ENCODE measurements around the gene SDHAF3. TPM values are rescaled to one million over a fixed set of nuclear protein-coding genes. Genes with fewer than 3 reads are reported as not detected.
A peak's percentile ranks its signal among the peaks of the same experiment; 100 is the strongest.
"Not testable (repeated sequence)": the region's sequence is repeated elsewhere in the genome, so short reads cannot be mapped to it uniquely, and the experiment has no call there.

SDHAF3 gene
- total RNA-seq, 1 donor from 2014 or later, result 10.0 TPM

DNA sequence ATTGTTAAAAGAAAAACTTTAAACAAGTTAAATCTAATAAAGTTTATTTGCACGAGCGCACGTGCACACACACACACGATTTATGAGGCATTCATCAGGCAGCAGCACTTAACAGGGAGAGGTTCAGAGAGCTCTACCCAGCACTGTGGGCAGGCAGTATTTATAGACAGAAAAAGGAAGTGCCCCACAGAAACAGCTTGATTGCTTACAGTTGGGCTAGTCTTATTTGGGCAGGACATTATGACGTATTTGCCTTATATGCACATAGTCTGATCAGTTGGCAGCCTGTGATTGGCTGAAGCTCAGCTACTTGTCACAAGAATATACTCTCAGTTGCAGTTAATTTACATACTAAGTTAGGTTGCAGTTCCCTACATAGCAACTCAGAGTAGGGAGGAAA is 1.2 kb upstream of the SDHAF3 start:
- H3K36me3 Mint-ChIP-seq (ENCODE audit: unreplicated experiment), result no peaks in the 10 kb centered on the region
- H3K4me1 Mint-ChIP-seq (ENCODE audit: unreplicated experiment), result peaks cover 20% of the 10 kb centered on the region
- H3K27me3 Mint-ChIP-seq (ENCODE audit: unreplicated experiment), result peaks cover 16% of the 10 kb centered on the region
- TF ChIP-seq CTCF (IDR thresholded peaks at IDR 0.05), result no peak
- DNase-seq (ENCODE audit: extremely low spot score, unreplicated experiment), result no peak
- no peaks in the 10 kb centered on the region for H3K9me3 Mint-ChIP-seq (ENCODE audit: unreplicated experiment)
- peak overlapping the region; percentile 89 for H3K27ac Mint-ChIP-seq (ENCODE audit: unreplicated experiment)
- peak overlapping the region; percentile 91 for H3K4me3 Mint-ChIP-seq (ENCODE audit: unreplicated experiment)

DNA sequence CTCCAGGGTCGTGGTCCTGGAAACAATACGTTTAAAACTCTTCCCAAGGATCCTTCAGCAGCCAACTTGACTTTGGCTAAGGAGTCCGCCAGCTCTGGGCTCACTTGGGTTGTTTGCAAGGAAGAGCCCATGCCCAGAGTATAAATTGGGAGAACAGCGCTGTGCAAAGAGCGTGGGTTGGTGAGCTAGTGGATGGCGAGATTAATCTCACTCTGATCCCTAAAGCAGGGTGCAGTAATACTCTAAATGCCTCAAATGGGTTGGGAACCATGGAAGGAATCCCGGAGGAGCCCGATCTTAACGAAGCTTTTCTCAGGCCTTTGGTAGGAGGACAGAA is 495 bp upstream of the SDHAF3 start:
- Mint-ChIP-seq H3K27me3 (ENCODE audit: unreplicated experiment) (peaks cover 16% of the 10 kb centered on the region), H3K4me1 (ENCODE audit: unreplicated experiment) (peaks cover 20% of the 10 kb centered on the region), H3K4me3 (ENCODE audit: unreplicated experiment) (peak overlapping the region; percentile 91), H3K9me3 (ENCODE audit: unreplicated experiment) (no peaks in the 10 kb centered on the region), H3K27ac (ENCODE audit: unreplicated experiment) (peak overlapping the region; percentile 89), H3K36me3 (ENCODE audit: unreplicated experiment) (no peaks in the 10 kb centered on the region)
- no peak for TF ChIP-seq CTCF (IDR thresholded peaks at IDR 0.05)
- DNase-seq (ENCODE audit: extremely low spot score, unreplicated experiment), result no peak

DNA sequence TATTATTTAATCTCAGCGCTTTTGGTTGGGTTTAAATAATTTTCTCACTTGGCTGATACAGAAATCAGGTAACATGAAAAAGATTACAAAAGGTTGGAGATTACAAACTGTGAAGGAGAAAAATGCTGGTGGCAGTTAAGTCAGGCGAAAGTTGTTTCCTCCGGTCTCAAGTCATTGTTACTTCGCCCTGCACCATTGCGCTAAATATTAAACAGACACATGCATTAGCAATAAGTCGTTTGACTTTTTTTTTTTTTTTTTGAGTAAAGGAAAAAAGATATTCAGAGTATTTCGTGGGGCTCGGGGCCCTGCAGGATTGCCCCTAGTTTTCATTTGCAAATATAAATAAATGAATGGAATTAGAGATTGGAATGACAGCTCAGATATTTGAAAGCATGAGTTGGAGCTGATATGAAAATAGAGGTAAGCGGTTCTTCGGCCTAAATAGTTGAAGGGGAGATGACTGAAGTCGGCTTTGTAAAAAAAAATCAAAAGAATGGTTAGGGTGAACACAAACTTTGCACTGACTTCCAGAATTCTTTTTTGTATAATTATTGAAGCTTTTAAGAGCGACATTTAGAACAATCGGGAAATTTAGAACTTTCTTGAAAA is 914 bp downstream of the SDHAF3 start:
- Mint-ChIP-seq H3K27me3 (ENCODE audit: unreplicated experiment) (peaks cover 10% of the 10 kb centered on the region), H3K36me3 (ENCODE audit: unreplicated experiment) (no peaks in the 10 kb centered on the region), H3K4me1 (ENCODE audit: unreplicated experiment) (peaks cover 20% of the 10 kb centered on the region), H3K27ac (ENCODE audit: unreplicated experiment) (peak overlapping the region; percentile 31), H3K9me3 (ENCODE audit: unreplicated experiment) (no peaks in the 10 kb centered on the region), H3K4me3 (ENCODE audit: unreplicated experiment) (peak overlapping the region; percentile 91)
- DNase-seq (ENCODE audit: extremely low spot score, unreplicated experiment), result no peak
- TF ChIP-seq CTCF (IDR thresholded peaks at IDR 0.05), result no peak

DNA sequence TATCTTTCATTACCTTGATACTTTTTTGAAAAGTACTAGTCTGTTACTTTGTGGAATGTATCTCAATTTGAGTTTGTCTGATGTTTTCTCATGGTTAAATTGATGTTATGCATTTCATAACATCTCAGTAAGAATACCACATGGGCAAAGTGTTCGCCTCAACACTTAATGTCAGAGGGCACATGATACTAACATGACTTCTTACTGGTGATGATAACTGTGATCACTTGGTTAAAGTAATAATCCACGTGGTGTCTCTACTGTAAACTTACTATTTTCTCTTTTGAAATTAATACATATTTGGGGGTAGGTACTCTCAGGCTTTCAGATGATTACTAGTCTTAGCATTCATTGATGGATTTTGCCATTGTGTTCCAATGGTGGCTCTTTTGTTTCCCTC is 2.2 kb downstream of the SDHAF3 start:
- no peaks in the 10 kb centered on the region for H3K36me3 Mint-ChIP-seq (ENCODE audit: unreplicated experiment)
- no peak for DNase-seq (ENCODE audit: extremely low spot score, unreplicated experiment)
- H3K27ac Mint-ChIP-seq (ENCODE audit: unreplicated experiment), result no peak overlapping the region
- TF ChIP-seq CTCF (IDR thresholded peaks at IDR 0.05), result no peak
- H3K4me3 Mint-ChIP-seq (ENCODE audit: unreplicated experiment), result no peak overlapping the region
- peaks cover 3% of the 10 kb centered on the region for H3K9me3 Mint-ChIP-seq (ENCODE audit: unreplicated experiment)
- no peaks in the 10 kb centered on the region for H3K27me3 Mint-ChIP-seq (ENCODE audit: unreplicated experiment)
- H3K4me1 Mint-ChIP-seq (ENCODE audit: unreplicated experiment), result peaks cover 20% of the 10 kb centered on the region

GRCh38 chr7:97120713-97121457 is 3.4 kb downstream of the SDHAF3 start:
- H3K36me3 Mint-ChIP-seq (ENCODE audit: unreplicated experiment), result peaks cover 3% of the 10 kb centered on the region
- H3K4me1 Mint-ChIP-seq (ENCODE audit: unreplicated experiment), result peaks cover 20% of the 10 kb centered on the region
- no peak for DNase-seq (ENCODE audit: extremely low spot score, unreplicated experiment)
- no peaks in the 10 kb centered on the region for H3K27me3 Mint-ChIP-seq (ENCODE audit: unreplicated experiment)
- peaks cover 12% of the 10 kb centered on the region for H3K9me3 Mint-ChIP-seq (ENCODE audit: unreplicated experiment)
- H3K4me3 Mint-ChIP-seq (ENCODE audit: unreplicated experiment), result no peak overlapping the region
- TF ChIP-seq CTCF (IDR thresholded peaks at IDR 0.05), result no peak
- no peak overlapping the region for H3K27ac Mint-ChIP-seq (ENCODE audit: unreplicated experiment)

DNA sequence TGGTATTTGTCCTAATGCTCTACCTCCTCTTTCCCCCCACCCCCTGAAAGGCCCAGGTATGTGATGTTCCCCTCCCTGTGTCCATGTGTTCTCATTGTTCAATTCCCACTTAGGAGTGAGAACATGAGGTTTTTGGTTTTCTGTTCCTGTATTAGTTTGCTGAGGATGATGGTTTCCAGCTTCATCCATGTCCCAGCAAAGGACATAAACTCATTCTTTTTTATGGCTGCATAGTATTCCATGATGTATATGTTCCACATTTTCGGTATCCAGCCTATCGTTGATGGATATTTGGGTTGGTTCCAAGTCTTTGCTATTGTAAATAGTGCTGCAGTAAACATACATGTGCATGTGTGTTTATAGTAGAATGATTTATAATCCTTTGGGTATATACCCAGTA is 5.6 kb downstream of the SDHAF3 start:
- not testable (repeated sequence) for DNase-seq (ENCODE audit: extremely low spot score, unreplicated experiment); H3K27ac Mint-ChIP-seq (ENCODE audit: unreplicated experiment); H3K4me3 Mint-ChIP-seq (ENCODE audit: unreplicated experiment); H3K27me3 Mint-ChIP-seq (ENCODE audit: unreplicated experiment); H3K36me3 Mint-ChIP-seq (ENCODE audit: unreplicated experiment)
- Mint-ChIP-seq H3K4me1 (ENCODE audit: unreplicated experiment) (peaks cover 13% of the 10 kb centered on the region), H3K9me3 (ENCODE audit: unreplicated experiment) (peaks cover 12% of the 10 kb centered on the region)
